ENCODE results near the gene TMSB15C.

TMSB15C gene

GRCh38 chrX:104098919-104099318, 22.9 kb upstream of the TMSB15C start:
- Histone ChIP-seq H3K9me2 (replicated peaks; ENCODE audit: low read depth, low read length) (no peaks in the 10 kb centered on the region), H3K4me2 (ENCODE audit: low read depth, low read length, poor library complexity, severe bottlenecking) (no peak overlapping the region), H3K9ac (ENCODE audit: low read depth, low read length, poor library complexity, severe bottlenecking) (no peak overlapping the region), H3K27me3 (ENCODE audit: insufficient read depth, low read length, poor library complexity, severe bottlenecking) (no peaks in the 10 kb centered on the region), H3K79me2 (ENCODE audit: insufficient read depth, low read length) (no peaks in the 10 kb centered on the region), H3K4me3 (ENCODE audit: low read length, poor library complexity, severe bottlenecking) (no peak overlapping the region), H2AFZ (ENCODE audit: low read length) (no peak overlapping the region), H3K36me3 (ENCODE audit: insufficient read depth, low read length) (no peaks in the 10 kb centered on the region), H3K9me3 (ENCODE audit: insufficient read depth, low read depth, low read length) (no peaks in the 10 kb centered on the region), H3F3A (ENCODE audit: low read depth) (no peaks in the 10 kb centered on the region), H4K20me1 (ENCODE audit: insufficient read depth, low read length, poor library complexity, severe bottlenecking) (no peaks in the 10 kb centered on the region), H3K4me1 (ENCODE audit: insufficient read depth, low read length, poor library complexity, severe bottlenecking) (no peaks in the 10 kb centered on the region)
- no peak for TF ChIP-seq EZH2phosphoT487 (IDR thresholded peaks at IDR 0.05; ENCODE audit: borderline replicate concordance)

- Histone ChIP-seq H3K9me3 (ENCODE audit: insufficient read depth, low read depth, low read length) (no peaks in the 10 kb centered on the region), H3K9ac (ENCODE audit: low read depth, low read length, poor library complexity, severe bottlenecking) (no peak overlapping the region), H4K20me1 (ENCODE audit: insufficient read depth, low read length, poor library complexity, severe bottlenecking) (no peaks in the 10 kb centered on the region), H3K4me1 (ENCODE audit: insufficient read depth, low read length, poor library complexity, severe bottlenecking) (no peaks in the 10 kb centered on the region), H3K4me2 (ENCODE audit: low read depth, low read length, poor library complexity, severe bottlenecking) (no peak overlapping the region), H3F3A (ENCODE audit: low read depth) (no peaks in the 10 kb centered on the region), H3K9me2 (replicated peaks; ENCODE audit: low read depth, low read length) (no peaks in the 10 kb centered on the region), H3K27me3 (ENCODE audit: insufficient read depth, low read length, poor library complexity, severe bottlenecking) (no peaks in the 10 kb centered on the region), H3K4me3 (ENCODE audit: low read length, poor library complexity, severe bottlenecking) (no peak overlapping the region), H2AFZ (ENCODE audit: low read length) (no peak overlapping the region), H3K79me2 (ENCODE audit: insufficient read depth, low read length) (no peaks in the 10 kb centered on the region), H3K36me3 (ENCODE audit: insufficient read depth, low read length) (no peaks in the 10 kb centered on the region)
- TF ChIP-seq CTCF (conservative IDR thresholded peaks at IDR 0.05; ENCODE audit: low read length), result peak; percentile 60
- no peak for TF ChIP-seq EZH2phosphoT487 (IDR thresholded peaks at IDR 0.05; ENCODE audit: borderline replicate concordance)
Observed at GRCh38 chrX:104098151-104098808, 22.2 kb upstream of the TMSB15C start.

- H4K20me1 ChIP-seq (ENCODE audit: insufficient read depth, low read length, poor library complexity, severe bottlenecking), result no peaks in the 10 kb centered on the region
- no peak overlapping the region for H3K4me2 ChIP-seq (ENCODE audit: low read depth, low read length, poor library complexity, severe bottlenecking)
- H3F3A ChIP-seq (ENCODE audit: low read depth), result no peaks in the 10 kb centered on the region
- H3K36me3 ChIP-seq (ENCODE audit: insufficient read depth, low read length), result no peaks in the 10 kb centered on the region
- no peak overlapping the region for H3K4me3 ChIP-seq (ENCODE audit: low read length, poor library complexity, severe bottlenecking)
- no peaks in the 10 kb centered on the region for H3K27me3 ChIP-seq (ENCODE audit: insufficient read depth, low read length, poor library complexity, severe bottlenecking)
- TF ChIP-seq EZH2phosphoT487 (IDR thresholded peaks at IDR 0.05; ENCODE audit: borderline replicate concordance), result no peak
- TF ChIP-seq CTCF (conservative IDR thresholded peaks at IDR 0.05; ENCODE audit: low read length), result no peak
- no peaks in the 10 kb centered on the region for H3K4me1 ChIP-seq (ENCODE audit: insufficient read depth, low read length, poor library complexity, severe bottlenecking)
- H3K9me2 ChIP-seq (replicated peaks; ENCODE audit: low read depth, low read length), result no peaks in the 10 kb centered on the region
- H3K9me3 ChIP-seq (ENCODE audit: insufficient read depth, low read depth, low read length), result no peaks in the 10 kb centered on the region
- H2AFZ ChIP-seq (ENCODE audit: low read length), result no peak overlapping the region
- H3K79me2 ChIP-seq (ENCODE audit: insufficient read depth, low read length), result no peaks in the 10 kb centered on the region
- no peak overlapping the region for H3K9ac ChIP-seq (ENCODE audit: low read depth, low read length, poor library complexity, severe bottlenecking)
Observed at GRCh38 chrX:104085919-104086318, 9.9 kb upstream of the TMSB15C start.

- no peaks in the 10 kb centered on the region for H4K20me1 ChIP-seq (ENCODE audit: insufficient read depth, low read length, poor library complexity, severe bottlenecking)
- H3K36me3 ChIP-seq (ENCODE audit: insufficient read depth, low read length), result no peaks in the 10 kb centered on the region
- no peaks in the 10 kb centered on the region for H3F3A ChIP-seq (ENCODE audit: low read depth)
- no peak overlapping the region for H3K9ac ChIP-seq (ENCODE audit: low read depth, low read length, poor library complexity, severe bottlenecking)
- H3K9me2 ChIP-seq (replicated peaks; ENCODE audit: low read depth, low read length), result no peaks in the 10 kb centered on the region
- H3K9me3 ChIP-seq (ENCODE audit: insufficient read depth, low read depth, low read length), result no peaks in the 10 kb centered on the region
- TF ChIP-seq CTCF (conservative IDR thresholded peaks at IDR 0.05; ENCODE audit: low read length), result no peak
- TF ChIP-seq EZH2phosphoT487 (IDR thresholded peaks at IDR 0.05; ENCODE audit: borderline replicate concordance), result no peak
- no peak overlapping the region for H3K4me2 ChIP-seq (ENCODE audit: low read depth, low read length, poor library complexity, severe bottlenecking)
- H3K4me3 ChIP-seq (ENCODE audit: low read length, poor library complexity, severe bottlenecking), result no peak overlapping the region
- no peaks in the 10 kb centered on the region for H3K27me3 ChIP-seq (ENCODE audit: insufficient read depth, low read length, poor library complexity, severe bottlenecking)
- no peaks in the 10 kb centered on the region for H3K4me1 ChIP-seq (ENCODE audit: insufficient read depth, low read length, poor library complexity, severe bottlenecking)
- no peak overlapping the region for H2AFZ ChIP-seq (ENCODE audit: low read length)
- H3K79me2 ChIP-seq (ENCODE audit: insufficient read depth, low read length), result no peaks in the 10 kb centered on the region
Observed at GRCh38 chrX:104085477-104085876, 9.4 kb upstream of the TMSB15C start.

Measured in Loucy (cell line).